NT2/D1 (cell line): Measurements from ENCODE around the gene NUMB.

Experiments
- DNase-seq: peaks from one replicate; pipeline ENCODE4 v3.0.0-alpha.2; 2011; ENCODE audit warnings: low read depth, low spot score
- H3K27me3 ChIP-seq: 2 replicates; pipeline ENCODE4 v1.6.0; 2011; ENCODE audit warnings: mild to moderate bottlenecking; ENCODE audit not compliant: insufficient read length, insufficient read depth
- H3K36me3 ChIP-seq: 2 replicates; pipeline ENCODE4 v1.6.1; 2011; ENCODE audit warnings: mild to moderate bottlenecking, low read length, mixed read lengths; ENCODE audit not compliant: insufficient read depth, insufficient read length
- H3K4me1 ChIP-seq: 2 replicates; pipeline ENCODE4 v1.5.1; 2011; ENCODE audit not compliant: insufficient read depth, insufficient read length
- H3K4me3 ChIP-seq: 2 replicates; pipeline ENCODE4 v1.5.1; 2011; ENCODE audit warnings: low read depth; ENCODE audit not compliant: insufficient read length
- H3K9ac ChIP-seq: 2 replicates; pipeline ENCODE4 v1.6.0; 2011; ENCODE audit warnings: low read depth; ENCODE audit not compliant: insufficient read length
- H3K9me3 ChIP-seq: 2 replicates; pipeline ENCODE4 v1.5.1; 2011; ENCODE audit warnings: mild to moderate bottlenecking, low read length; ENCODE audit not compliant: insufficient read depth
- SUZ12 ChIP-seq: IDR thresholded peaks from 2 replicates; pipeline ENCODE4 v1.6.1; 2011; ENCODE audit not compliant: insufficient read length, insufficient read depth; ENCODE audit errors: extremely low read depth
- YY1 ChIP-seq: IDR thresholded peaks from 2 replicates; pipeline ENCODE4 v1.6.1; 2011; ENCODE audit not compliant: insufficient read length, insufficient read depth
- ZNF274 ChIP-seq: IDR thresholded peaks from 2 replicates; pipeline ENCODE4 v1.6.1; 2011; ENCODE audit warnings: mild to moderate bottlenecking, low read depth, low read length

Gene NUMB

GRCh38 chr14:73258076-73258475 is 200.3 kb downstream of the NUMB start:
- Histone ChIP-seq H3K4me3 (no peak overlapping the region), H3K36me3 (no peaks in the 10 kb centered on the region), H3K9ac (no peak overlapping the region), H3K27me3 (no peaks in the 10 kb centered on the region), H3K4me1 (peaks cover 2% of the 10 kb centered on the region), H3K9me3 (no peaks in the 10 kb centered on the region)
- no peak for DNase-seq
- TF ChIP-seq SUZ12 = no peak
- no peak for TF ChIP-seq ZNF274
- TF ChIP-seq YY1 = no peak

- no peak overlapping the region for H3K9ac ChIP-seq
- H3K4me1 ChIP-seq = peaks cover 3% of the 10 kb centered on the region
- no peaks in the 10 kb centered on the region for H3K36me3 ChIP-seq
- DNase-seq = no peak
- H3K27me3 ChIP-seq = no peaks in the 10 kb centered on the region
- no peak for TF ChIP-seq ZNF274
- no peak for TF ChIP-seq SUZ12
- TF ChIP-seq YY1 = no peak
- H3K4me3 ChIP-seq = no peak overlapping the region
- no peaks in the 10 kb centered on the region for H3K9me3 ChIP-seq
These were observed 202.6 kb downstream of the NUMB start for GRCh38 chr14:73255693-73256225.

DNA sequence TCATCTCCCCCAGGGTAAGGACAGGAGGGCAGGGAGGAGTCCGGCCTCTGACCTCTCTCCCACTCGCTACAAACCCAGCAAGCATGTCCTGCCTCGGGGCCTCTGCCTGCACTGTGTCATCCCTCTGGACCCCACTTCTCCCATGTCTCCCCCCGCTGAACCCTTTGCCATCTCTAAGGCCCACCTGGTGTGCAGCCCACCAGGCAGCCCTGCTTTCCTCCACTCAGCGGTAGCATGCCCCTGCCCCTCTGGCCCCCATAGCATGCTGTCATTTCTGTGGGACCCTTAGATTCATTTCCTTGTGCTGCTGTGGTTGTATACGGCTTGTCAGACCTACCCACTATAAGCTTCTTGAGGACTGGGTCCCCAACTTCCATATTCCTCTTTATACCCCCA is 203.3 kb downstream of the NUMB start:
- DNase-seq = no peak
- TF ChIP-seq YY1 (no peak), SUZ12 (no peak), ZNF274 (no peak)
- Histone ChIP-seq H3K27me3 (no peaks in the 10 kb centered on the region), H3K4me3 (no peak overlapping the region), H3K4me1 (peaks cover 6% of the 10 kb centered on the region), H3K9me3 (no peaks in the 10 kb centered on the region), H3K9ac (no peak overlapping the region), H3K36me3 (no peaks in the 10 kb centered on the region)

DNA sequence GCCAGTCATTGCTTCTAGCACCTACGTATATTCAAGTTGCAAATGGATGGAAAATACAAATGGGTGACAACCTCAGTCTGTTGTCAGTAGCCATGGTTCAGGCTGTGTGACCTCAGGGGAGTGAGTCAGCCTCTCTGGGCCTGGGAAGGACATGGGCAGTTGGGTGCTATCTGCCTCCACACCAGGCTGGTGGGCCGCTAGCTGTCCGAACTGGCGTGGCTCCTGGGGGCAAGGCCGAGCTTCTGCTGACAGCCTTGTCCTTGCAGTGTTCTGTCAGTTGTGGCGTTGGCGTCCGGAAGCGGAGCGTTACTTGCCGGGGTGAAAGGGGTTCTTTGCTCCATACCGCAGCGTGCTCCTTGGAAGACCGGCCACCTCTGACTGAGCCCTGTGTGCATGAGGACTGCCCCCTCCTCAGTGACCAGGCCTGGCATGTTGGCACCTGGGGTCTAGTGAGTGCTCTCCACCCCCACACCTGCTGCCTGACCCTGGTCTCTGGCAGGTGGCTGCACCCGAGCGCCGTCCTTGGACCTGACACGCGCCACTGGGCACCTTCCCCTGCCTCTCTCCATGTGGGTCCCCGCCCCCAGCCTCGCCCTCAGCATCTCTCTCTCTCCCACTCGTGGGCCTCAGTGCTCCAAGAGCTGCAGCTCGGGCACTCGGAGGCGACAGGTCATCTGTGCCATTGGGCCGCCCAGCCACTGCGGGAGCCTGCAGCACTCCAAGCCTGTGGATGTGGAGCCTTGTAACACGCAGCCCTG is 203.9 kb downstream of the NUMB start:
- H3K4me1 ChIP-seq = peaks cover 6% of the 10 kb centered on the region
- H3K4me3 ChIP-seq = no peak overlapping the region
- TF ChIP-seq YY1 (no peak), SUZ12 (no peak), ZNF274 (no peak)
- H3K36me3 ChIP-seq = no peaks in the 10 kb centered on the region
- H3K27me3 ChIP-seq = no peaks in the 10 kb centered on the region
- H3K9ac ChIP-seq = no peak overlapping the region
- no peaks in the 10 kb centered on the region for H3K9me3 ChIP-seq
- no peak for DNase-seq

GRCh38 chr14:73253721-73254120 is 204.6 kb downstream of the NUMB start:
- H3K9me3 ChIP-seq = no peaks in the 10 kb centered on the region
- H3K9ac ChIP-seq = no peak overlapping the region
- no peak for TF ChIP-seq YY1
- no peak for TF ChIP-seq ZNF274
- TF ChIP-seq SUZ12 = no peak
- no peaks in the 10 kb centered on the region for H3K27me3 ChIP-seq
- H3K36me3 ChIP-seq = no peaks in the 10 kb centered on the region
- peaks cover 6% of the 10 kb centered on the region for H3K4me1 ChIP-seq
- DNase-seq = no peak
- no peak overlapping the region for H3K4me3 ChIP-seq

DNA sequence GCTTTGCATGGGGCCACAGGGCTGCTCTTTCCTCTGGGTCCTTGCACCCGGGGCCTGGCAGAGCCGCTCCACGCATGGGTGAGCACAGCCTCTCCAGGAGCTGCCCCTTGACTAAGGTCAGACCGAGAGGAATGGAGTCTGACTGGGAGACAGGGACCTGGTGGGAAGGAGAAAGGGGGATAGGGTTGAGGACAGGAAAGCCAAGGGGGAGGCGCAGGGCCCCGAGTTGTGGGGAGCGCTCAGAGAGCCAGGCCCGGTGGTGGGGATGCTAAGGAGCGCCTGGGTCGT is 205.1 kb downstream of the NUMB start:
- no peak for TF ChIP-seq SUZ12
- TF ChIP-seq ZNF274 = no peak
- no peak for TF ChIP-seq YY1
- DNase-seq = no peak
- Histone ChIP-seq H3K36me3 (no peaks in the 10 kb centered on the region), H3K4me1 (peaks cover 6% of the 10 kb centered on the region), H3K4me3 (no peak overlapping the region), H3K9ac (no peak overlapping the region), H3K9me3 (no peaks in the 10 kb centered on the region), H3K27me3 (no peaks in the 10 kb centered on the region)

- no peak overlapping the region for H3K9ac ChIP-seq
- no peak for TF ChIP-seq ZNF274
- no peak for TF ChIP-seq YY1
- TF ChIP-seq SUZ12 = no peak
- no peaks in the 10 kb centered on the region for H3K27me3 ChIP-seq
- no peak overlapping the region for H3K4me3 ChIP-seq
- no peaks in the 10 kb centered on the region for H3K9me3 ChIP-seq
- H3K4me1 ChIP-seq = peaks cover 6% of the 10 kb centered on the region
- H3K36me3 ChIP-seq = no peaks in the 10 kb centered on the region
- DNase-seq = no peak
These were observed 205.6 kb downstream of the NUMB start for GRCh38 chr14:73252491-73253322.
